ENCODE data around the gene NT5DC2.

GRCh38 chr3:52574056-52574965, 40.7 kb upstream of the NT5DC2 start:
- TF ChIP-seq CTCF (IDR thresholded peaks at IDR 0.05) (no peak), POLR2A (IDR thresholded peaks at IDR 0.05) (no peak)

Measured in adrenal gland (tissue), 5 donors.